ENCODE results near the gene MED13L.

DNA sequence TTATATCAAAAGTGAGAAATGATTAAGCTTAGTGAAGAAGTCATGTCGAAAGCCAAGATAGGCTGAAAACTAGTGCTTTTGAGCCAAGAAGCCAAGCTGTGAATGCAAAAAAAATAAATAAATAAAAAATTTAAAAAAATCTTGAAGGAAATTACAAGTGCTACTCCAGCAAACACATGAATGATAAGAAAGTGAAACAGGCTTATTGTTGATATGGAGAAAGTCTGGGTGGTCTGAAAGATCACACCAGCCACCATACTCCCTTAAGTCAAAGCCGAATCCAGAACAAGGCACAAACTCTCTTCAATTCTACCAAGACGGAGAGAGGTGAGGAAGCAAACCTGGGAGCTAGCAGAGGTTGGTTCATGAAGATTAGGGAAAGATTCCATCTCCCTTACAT lies 49.7 kb downstream of the MED13L start:
- TF ChIP-seq, protein P1, sequence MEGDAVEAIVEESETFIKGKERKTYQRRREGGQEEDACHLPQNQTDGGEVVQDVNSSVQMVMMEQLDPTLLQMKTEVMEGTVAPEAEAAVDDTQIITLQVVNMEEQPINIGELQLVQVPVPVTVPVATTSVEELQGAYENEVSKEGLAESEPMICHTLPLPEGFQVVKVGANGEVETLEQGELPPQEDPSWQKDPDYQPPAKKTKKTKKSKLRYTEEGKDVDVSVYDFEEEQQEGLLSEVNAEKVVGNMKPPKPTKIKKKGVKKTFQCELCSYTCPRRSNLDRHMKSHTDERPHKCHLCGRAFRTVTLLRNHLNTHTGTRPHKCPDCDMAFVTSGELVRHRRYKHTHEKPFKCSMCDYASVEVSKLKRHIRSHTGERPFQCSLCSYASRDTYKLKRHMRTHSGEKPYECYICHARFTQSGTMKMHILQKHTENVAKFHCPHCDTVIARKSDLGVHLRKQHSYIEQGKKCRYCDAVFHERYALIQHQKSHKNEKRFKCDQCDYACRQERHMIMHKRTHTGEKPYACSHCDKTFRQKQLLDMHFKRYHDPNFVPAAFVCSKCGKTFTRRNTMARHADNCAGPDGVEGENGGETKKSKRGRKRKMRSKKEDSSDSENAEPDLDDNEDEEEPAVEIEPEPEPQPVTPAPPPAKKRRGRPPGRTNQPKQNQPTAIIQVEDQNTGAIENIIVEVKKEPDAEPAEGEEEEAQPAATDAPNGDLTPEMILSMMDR (IDR thresholded peaks at IDR 0.05), result no peak
- TF ChIP-seq POLR2A (IDR thresholded peaks at IDR 0.05), result no peak
